GM21423 (cell line): ENCODE measurements around the gene ADORA2B.
A peak's percentile ranks its signal among the peaks of the same experiment; 100 is the strongest.
"Not testable (repeated sequence)": the region's sequence is repeated elsewhere in the genome, so short reads cannot be mapped to it uniquely, and the experiment has no call there.

Source experiments
- ATAC-seq: cut with Tn5 transposase; IDR thresholded peaks from one replicate; pipeline ENCODE4 v1.9.1; 2021; ENCODE audit warnings: mild to moderate bottlenecking, moderate library complexity; ENCODE audit not compliant: unreplicated experiment

The ADORA2B gene

DNA sequence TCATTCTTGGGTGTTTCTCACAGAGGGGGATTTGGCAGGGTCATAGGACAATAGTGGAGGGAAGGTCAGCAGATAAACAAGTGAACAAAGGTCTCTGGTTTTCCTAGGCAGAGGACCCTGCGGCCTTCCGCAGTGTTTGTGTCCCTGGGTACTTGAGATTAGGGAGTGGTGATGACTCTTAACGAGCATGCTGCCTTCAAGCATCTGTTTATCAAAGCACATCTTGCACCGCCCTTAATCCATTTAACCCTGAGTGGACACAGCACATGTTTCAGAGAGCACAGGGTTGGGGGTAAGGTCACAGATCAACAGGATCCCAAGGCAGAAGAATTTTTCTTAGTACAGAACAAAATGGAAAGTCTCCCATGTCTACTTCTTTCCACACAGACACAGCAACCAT is 34.1 kb downstream of the ADORA2B start:
- not testable (repeated sequence) for ATAC-seq

GRCh38 chr17:15981208-15981607 is 36.3 kb downstream of the ADORA2B start:
- ATAC-seq, result peak; percentile 88

GRCh38 chr17:15981646-15982580 is 37.0 kb downstream of the ADORA2B start:
- ATAC-seq, result no peak

DNA sequence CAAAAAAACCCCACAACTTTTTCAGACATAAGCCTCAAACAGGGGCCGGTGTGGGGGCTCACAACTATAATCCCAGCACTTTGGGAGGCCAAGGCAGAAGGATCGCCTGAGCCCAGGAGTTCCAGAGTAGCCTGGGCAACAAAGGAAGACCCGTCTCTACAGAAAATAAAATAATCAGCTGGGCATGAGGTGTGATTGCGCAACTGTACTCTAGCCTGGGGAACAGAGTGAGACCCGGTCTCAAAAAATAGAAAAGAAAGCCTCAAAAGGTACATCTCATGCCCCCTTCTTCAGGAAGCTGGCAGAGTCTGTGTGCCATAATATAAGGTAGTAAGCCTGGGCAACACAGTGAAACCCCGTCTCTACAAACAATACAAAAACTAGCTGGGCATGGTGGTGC is 51.4 kb downstream of the ADORA2B start:
- no peak for ATAC-seq

- ATAC-seq, result no peak
Observed at GRCh38 chr17:15998031-15998562, 53.2 kb downstream of the ADORA2B start.

DNA sequence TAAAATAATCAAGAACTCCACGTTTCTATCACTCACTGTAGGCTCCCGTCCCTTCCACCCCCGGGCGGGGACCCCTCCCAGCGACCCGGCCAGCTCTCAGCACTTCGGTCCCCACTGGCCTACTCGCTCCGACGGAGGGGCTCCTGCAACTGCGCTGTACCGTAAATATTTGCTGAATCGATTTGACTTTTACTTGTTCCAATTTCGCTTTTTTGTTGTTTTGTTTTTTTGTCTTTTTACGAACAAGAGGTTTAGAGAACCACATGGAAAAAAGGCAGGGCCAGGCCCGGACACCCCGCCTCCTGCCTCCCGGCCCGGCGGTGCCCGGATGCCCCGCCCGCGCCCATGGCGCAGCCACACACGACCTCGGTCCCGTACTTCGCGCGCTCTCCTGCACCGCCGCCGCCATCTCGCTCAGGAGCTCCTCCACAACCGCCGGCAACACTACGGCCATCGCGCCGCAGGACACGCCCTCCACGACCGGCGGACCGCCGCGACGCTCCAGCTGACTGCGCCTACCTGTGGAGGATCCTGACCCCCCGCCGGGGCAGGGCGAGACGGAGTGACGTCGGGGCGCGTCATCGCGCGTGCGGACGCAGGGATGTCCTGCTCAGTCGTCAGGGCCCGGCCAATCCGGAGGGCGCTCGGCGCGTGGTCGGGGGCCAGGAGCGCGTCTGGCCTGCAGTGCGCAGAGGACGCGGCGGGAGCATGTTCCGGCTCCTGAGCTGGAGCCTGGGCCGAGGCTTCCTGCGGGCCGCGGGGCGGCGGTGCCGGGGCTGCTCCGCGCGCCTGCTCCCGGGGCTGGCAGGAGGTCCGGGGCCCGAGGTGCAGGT is 54.4 kb downstream of the ADORA2B start, which contains the start of the genes TTC19 and ZSWIM7:
TTC19 (plus strand) TSS at position 684 of the 833 bp plus-strand sequence; CDS start at position 709, 25 bp downstream.
ZSWIM7 (minus strand) TSS at position 564 of the 833 bp plus-strand sequence; CDS start at position 454, 110 bp downstream.
- ATAC-seq, result peak; percentile 94

DNA sequence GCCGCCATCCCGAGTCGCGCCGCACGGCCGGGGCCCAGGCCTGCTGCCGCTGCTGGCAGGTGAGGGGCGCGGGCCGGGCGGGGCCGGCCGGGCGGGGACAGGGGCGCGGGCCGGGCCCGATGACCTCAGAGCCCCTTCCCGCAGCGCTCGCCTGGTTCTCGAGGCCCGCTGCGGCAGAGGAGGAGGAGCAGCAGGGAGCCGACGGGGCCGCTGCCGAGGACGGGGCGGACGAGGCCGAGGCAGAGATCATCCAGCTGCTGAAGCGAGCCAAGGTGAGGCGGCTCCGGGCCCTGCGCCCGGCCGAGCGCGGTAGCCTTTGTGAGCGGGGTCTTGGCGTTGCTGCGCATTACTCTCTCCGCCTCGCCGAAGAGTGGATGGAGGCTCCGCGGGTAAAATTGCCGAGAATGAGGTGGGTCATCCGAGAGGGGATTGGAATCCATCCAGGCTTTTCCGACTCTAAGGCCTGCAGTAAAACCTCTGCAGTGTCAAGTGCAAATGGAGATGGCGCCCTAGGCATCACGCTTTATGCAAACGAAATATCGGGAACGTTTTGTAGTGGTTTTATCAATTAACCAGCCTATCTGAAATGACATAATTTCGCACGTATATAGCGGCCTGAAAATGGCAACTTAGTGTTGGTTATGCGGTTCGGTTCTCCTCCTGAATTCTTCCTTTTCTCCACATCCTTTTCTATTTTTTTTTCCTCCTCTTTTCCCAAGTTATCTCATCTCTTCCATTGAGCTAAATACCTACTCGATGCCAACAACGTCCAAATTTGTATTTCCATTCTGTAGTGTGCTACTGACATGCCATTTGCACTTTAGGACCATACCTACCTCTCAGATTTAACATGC is 55.3 kb downstream of the ADORA2B start:
- peak; percentile 38 for ATAC-seq

DNA sequence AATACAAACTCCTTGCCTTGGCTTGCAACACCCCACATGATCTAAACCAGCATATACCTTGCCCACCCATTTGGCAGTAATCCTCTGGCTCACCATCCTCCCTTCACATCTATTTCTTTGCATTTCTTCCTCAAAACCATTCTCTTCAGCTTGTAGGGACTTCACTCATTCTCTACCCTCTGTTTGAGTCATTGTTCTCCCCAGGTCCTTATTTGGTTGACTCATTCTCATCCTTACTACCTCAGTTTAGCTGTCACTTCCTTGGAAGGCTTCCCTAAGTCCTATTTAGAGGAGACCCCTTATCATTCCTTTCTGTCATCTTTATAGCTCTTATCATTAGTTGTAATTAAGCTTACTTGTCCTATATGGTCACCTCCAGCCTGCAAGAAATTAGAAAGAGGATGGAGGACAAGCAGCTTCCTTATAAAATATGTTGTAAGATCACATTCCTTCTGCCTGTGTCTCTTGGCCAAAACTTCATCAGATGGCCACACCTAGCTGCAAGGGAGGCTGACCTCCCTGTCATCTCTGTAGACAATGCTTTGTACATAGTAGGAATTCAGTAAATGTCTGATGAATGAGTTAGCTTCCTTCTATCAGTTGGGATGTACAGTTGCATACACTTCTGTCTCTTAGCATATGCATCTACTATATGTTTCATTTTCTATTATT is 56.4 kb downstream of the ADORA2B start:
- no peak for ATAC-seq

- ATAC-seq, result no peak
Observed at GRCh38 chr17:16002708-16003260, 57.9 kb downstream of the ADORA2B start.

DNA sequence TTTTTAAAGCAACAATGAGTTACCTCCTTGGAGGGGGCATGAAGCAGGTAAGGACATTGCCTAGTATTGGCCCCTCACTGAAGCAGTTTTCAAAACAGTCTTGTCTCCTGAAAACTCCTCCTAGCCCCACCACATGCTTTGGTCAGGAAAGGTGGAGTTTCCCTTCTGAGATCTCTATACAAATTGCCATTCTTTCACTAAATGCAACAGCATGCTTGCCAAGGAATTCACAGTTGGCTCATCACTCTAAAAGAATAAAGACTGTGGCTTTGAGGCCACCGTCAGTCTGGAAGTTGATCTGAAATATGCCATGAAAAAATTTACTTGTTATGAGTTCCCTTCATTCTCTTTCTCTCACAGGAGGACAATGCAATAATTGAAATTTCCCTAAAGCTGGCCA is 58.9 kb downstream of the ADORA2B start:
- ATAC-seq, result no peak

DNA sequence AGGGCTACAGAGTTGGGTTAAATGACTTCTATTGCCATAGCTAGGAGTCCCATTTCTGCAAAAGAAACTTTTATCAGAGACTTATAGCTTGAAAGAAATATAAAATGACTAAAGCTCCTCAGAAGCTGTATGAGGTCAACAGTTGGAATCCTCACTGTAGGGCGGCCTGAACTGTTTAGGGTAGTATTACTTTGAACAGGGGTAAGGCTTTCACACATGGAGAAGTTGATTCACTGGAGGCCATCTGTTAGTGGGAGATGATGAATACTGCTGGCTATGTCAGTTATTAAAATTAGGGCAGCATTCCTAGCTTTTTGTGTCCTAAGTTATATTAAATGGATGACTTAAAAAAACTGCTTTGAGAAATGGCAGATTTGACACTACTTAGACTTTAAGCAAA is 60.7 kb downstream of the ADORA2B start:
- ATAC-seq, result no peak

DNA sequence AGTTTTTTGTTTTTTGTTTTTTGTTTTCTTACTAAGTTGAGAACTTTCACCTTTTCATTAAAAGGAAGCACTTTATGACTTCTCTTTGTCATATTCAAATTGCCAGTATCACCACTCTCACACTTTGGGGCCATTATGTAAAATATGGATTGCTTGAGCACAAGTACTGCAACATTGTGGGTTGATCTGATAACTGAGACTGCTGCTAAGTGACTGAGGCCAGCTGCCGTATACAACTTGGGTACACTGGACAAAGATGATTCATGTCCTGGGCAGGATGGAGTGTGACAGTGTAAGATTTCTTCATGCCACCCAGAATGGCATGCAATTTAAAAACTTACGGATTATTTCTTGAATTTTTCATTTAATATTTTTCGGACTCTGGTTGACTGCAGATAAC is 62.5 kb downstream of the ADORA2B start:
- no peak for ATAC-seq

DNA sequence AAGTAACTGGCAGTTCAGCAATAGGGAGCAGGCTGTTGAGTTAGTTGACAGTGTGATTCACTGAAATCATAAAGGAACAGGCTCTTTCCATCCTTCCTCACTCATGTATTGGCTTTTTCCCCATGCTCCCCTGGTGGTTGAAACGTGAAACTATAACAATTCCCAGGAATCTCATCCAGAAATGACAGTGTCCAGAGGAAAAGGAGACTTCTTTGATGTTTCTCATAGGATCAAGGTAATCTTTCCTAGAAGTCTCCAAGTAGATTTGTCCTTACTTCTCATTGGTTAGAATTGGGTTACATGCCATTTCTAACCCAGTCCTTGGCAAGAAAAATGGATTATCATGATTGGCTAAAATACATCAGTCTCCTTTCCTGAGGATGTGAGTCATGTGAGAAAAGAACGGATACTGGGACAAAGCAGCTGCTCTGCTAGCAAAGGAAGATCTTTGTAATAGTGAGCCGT is 69.0 kb downstream of the ADORA2B start:
- no peak for ATAC-seq

- no peak for ATAC-seq
Observed at GRCh38 chr17:16019347-16019746, 74.4 kb downstream of the ADORA2B start.

DNA sequence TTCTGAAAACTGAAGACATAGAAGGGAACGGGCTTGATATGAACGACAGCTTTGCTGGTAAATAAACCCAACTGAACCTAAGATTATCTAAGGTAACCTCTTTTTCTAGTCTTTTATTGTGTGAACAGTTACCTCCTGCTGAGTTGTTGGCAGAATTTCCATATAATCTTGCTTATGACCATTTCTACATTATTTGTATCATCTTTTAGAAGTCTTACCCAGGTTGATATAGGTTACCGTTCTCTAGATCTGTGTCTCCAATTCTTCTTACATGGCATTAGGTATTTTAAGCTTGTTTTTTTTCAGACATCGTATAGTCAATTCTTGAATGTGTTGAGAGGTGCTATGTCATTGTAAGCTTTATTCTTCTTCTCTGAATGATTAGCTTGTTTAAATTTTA is 79.0 kb downstream of the ADORA2B start:
- no peak for ATAC-seq

DNA sequence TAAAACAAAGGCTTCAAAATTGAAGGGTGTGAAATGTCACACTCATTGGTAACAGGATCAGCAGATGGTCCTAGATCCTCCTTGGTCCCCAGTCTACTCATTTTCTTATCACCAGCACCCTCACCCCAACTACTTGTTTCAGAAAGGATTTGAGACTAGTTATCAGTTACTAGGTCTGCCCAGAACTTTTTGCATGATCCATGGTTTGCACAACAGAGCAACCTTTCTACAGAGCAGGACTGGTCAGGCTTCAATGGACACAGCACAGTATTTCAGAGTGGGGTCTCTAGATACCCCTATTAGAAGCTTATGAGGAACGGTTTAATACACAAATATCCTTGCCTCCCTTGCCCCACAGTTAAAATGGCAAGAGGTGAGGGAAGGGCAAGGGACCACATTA is 80.3 kb downstream of the ADORA2B start:
- ATAC-seq, result no peak
